CD14-positive monocyte (primary cell): Measurements from ENCODE around the gene ELAPOR1. TPM values are rescaled to one million over a fixed set of nuclear protein-coding genes. Genes with fewer than 3 reads are reported as not detected.

Source experiments
- DNase-seq, 3 donors: peaks; one replicate each; pipeline ENCODE4 v3.0.0-alpha.2; 2011 to 2022
- H2AFZ ChIP-seq: 2 replicates; pipeline ENCODE4 v1.6.0; 2012; ENCODE audit warnings: mild to moderate bottlenecking, low read depth, low read length, inconsistent platforms; ENCODE audit not compliant: insufficient read depth, poor library complexity, severe bottlenecking
- H3K27ac ChIP-seq, 2 donors: 1 replicate in 1 of 2; 2 replicates in 1 of 2; pipeline ENCODE4 v1.5.1; 2012 to 2013; ENCODE audit warnings: low read length in 2 of 2, control low read depth in 1 of 2, inconsistent platforms in 1 of 2, low read depth in 1 of 2, mild to moderate bottlenecking in 1 of 2
- H3K27me3 ChIP-seq, 2 donors: one replicate each; pipeline versions ENCODE4 v1.6.0 to v1.6.1; 2011 to 2013; ENCODE audit warnings: low read length in 2 of 2; ENCODE audit not compliant: control insufficient read depth in 2 of 2, insufficient read depth in 2 of 2
- H3K36me3 ChIP-seq, 2 donors: replicated peaks in 1 of 2; 1 replicate in 1 of 2; 2 replicates in 1 of 2; pipeline versions ENCODE4 v1.5.1 to v1.6.1; 2012 to 2013; ENCODE audit warnings: low read length in 2 of 2, control low read depth in 1 of 2, inconsistent platforms in 1 of 2, mild to moderate bottlenecking in 1 of 2; ENCODE audit not compliant: insufficient read depth in 2 of 2, control insufficient read depth in 1 of 2
- H3K4me1 ChIP-seq, 2 donors: 1 replicate in 1 of 2; 2 replicates in 1 of 2; pipeline versions ENCODE4 v1.5.1 to v1.6.1; 2012 to 2013; ENCODE audit warnings: low read length in 2 of 2, control low read depth in 1 of 2, inconsistent platforms in 1 of 2, mild to moderate bottlenecking in 1 of 2, moderate library complexity in 1 of 2; ENCODE audit not compliant: insufficient read depth in 2 of 2, control insufficient read depth in 1 of 2
- H3K4me2 ChIP-seq: replicated peaks from 2 replicates; pipeline ENCODE3; 2012; ENCODE audit warnings: low read length, moderate library complexity, mild to moderate bottlenecking; ENCODE audit not compliant: poor library complexity, severe bottlenecking; ENCODE audit errors: extremely low read depth
- H3K4me3 ChIP-seq, 3 experiments: fragments of 200-600 bp in 1 of 3; sonication (generic) in 1 of 3; replicated peaks in 1 of 3; 1 replicate in 2 of 3; 2 replicates in 1 of 3; pipeline ENCODE4 v1.5.1; 2011 to 2013; ENCODE audit warnings: low read length in 3 of 3, mild to moderate bottlenecking in 3 of 3, control low read depth in 2 of 3, low read depth in 2 of 3, inconsistent platforms in 1 of 3, moderate library complexity in 1 of 3
- H3K79me2 ChIP-seq: 2 replicates; pipeline ENCODE4 v1.6.0; 2012; ENCODE audit warnings: mild to moderate bottlenecking, control low read depth, inconsistent platforms, low read length, moderate library complexity; ENCODE audit not compliant: insufficient read depth
- H3K9ac ChIP-seq: 2 replicates; pipeline ENCODE4 v1.6.0; 2017; ENCODE audit warnings: low read length, mild to moderate bottlenecking; ENCODE audit not compliant: insufficient read depth, poor library complexity, severe bottlenecking
- H3K9me3 ChIP-seq, 2 donors: replicated peaks in 1 of 2; 1 replicate in 1 of 2; 2 replicates in 1 of 2; pipeline versions ENCODE4 v1.5.1 to v1.6.1; 2012 to 2013; ENCODE audit warnings: low read length in 2 of 2, control low read depth in 1 of 2; ENCODE audit not compliant: control insufficient read depth in 1 of 2, insufficient read depth in 1 of 2
- H4K20me1 ChIP-seq: 2 replicates; pipeline ENCODE4 v1.6.0; 2012; ENCODE audit warnings: mild to moderate bottlenecking, low read length, control low read depth, moderate library complexity; ENCODE audit not compliant: insufficient read depth
- H3K27ac Mint-ChIP-seq, 7 donors: one replicate each; pipeline ENCODE4 v1.8.0; 2020; ENCODE audit warnings: mild to moderate bottlenecking in 7 of 7, mixed read lengths in 7 of 7, moderate library complexity in 6 of 7, inconsistent platforms in 2 of 7
- H3K27me3 Mint-ChIP-seq, 3 donors: one replicate each; pipeline ENCODE4 v1.8.0; 2021 to 2022; ENCODE audit warnings: low read depth in 3 of 3, mild to moderate bottlenecking in 3 of 3, mixed read lengths in 3 of 3, moderate library complexity in 3 of 3, inconsistent platforms in 1 of 3
- H3K36me3 Mint-ChIP-seq, 2 donors: one replicate each; pipeline ENCODE4 v1.8.0; 2020; ENCODE audit warnings: mixed read lengths in 2 of 2, inconsistent platforms in 1 of 2, mild to moderate bottlenecking in 1 of 2
- H3K4me1 Mint-ChIP-seq: one replicate; pipeline ENCODE4 v1.8.0; 2020; ENCODE audit warnings: mild to moderate bottlenecking, mixed read lengths
- H3K4me3 Mint-ChIP-seq, 2 donors: one replicate each; pipeline ENCODE4 v1.8.0; 2020; ENCODE audit warnings: mild to moderate bottlenecking in 2 of 2, mixed read lengths in 2 of 2, moderate library complexity in 1 of 2
- H3K9me3 Mint-ChIP-seq, 7 donors: one replicate each; pipeline ENCODE4 v1.8.0; 2020 to 2022; ENCODE audit warnings: mixed read lengths in 7 of 7, mild to moderate bottlenecking in 6 of 7, moderate library complexity in 6 of 7, inconsistent platforms in 2 of 7
- CTCF ChIP-seq: fragments of 200-600 bp; IDR thresholded peaks from one replicate; pipeline ENCODE4 v1.8.0; 2022; ENCODE audit warnings: antibody characterized with exemption, mild to moderate bottlenecking
- WGBS: methylation state at CpG from one replicate; pipeline ENCODE4 v1.1.5; 2013; ENCODE audit warnings: missing lambda C conversion rate; ENCODE audit not compliant: insufficient coverage; 5-methylcytosine and 5-hydroxymethylcytosine counted together
- intact Hi-C, 2 donors: fragments of 100-400 bp; cut with micrococcal nuclease; formaldehyde crosslinking; loops; one replicate each; pipeline versions ENCODE4 v1.15.0 to v1.15.1; 2023
- polyA plus RNA-seq, 3 donors: library from polyadenylated mRNA; depleted of rRNA in 1 of 3; unstranded in 2 of 3; stranded (reverse) in 1 of 3; fragments of 300-500 nt in 2 of 3; fragments of >200 nt in 1 of 3; fragmentation: Illumina TruSeq in 2 of 3; gene quantifications; 1 replicate in 2 of 3; 2 replicates in 1 of 3; pipeline ENCODE4 v1.2.3, GENCODE V29; 2012 to 2021

Gene ELAPOR1
- polyA plus RNA-seq, 3 donors, result 0.12 TPM; not detected in 2

DNA sequence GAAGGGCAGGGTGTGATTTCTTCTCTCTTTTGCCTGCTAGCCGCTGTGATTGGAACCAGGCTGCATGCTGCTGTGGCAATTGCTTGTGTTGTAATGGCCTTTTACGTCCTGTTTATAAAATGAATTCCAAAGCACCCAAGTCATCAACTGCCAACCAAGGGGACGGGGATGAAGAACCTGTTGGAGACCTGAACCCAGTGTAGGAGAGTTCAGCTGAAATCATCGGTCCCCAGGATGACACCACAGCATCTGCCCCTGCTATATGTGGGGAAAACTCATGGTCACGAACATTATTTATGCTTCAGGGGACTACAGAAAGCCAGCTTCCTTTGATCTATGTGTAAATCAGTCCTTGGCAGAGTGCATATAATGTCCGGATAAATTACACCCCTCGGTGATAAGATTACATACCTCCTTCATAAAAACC lies 19.5 kb upstream of the ELAPOR1 start:
- no peak overlapping the region for H3K9ac ChIP-seq
- peak overlapping the region in 1 of 2 donors; percentile 43 for H3K27ac ChIP-seq
- no peak for DNase-seq
- no peaks in the 10 kb centered on the region for H3K9me3 ChIP-seq
- intact Hi-C loops, result loop anchor here in 1 of 2 donors (5.0 kb wide), 1 partner anchor 52 kb away; the partner anchor contains the start of gene WDR47
- H3K4me3 Mint-ChIP-seq, result no peak overlapping the region
- peaks cover 0 to 5% (median 0%) of the 10 kb centered on the region in 7 donors for H3K9me3 Mint-ChIP-seq
- H3K79me2 ChIP-seq, result peaks cover 63% of the 10 kb centered on the region
- H3K36me3 Mint-ChIP-seq, result peaks cover 41 to 49% of the 10 kb centered on the region in 2 donors
- no peak overlapping the region for H3K4me2 ChIP-seq
- H4K20me1 ChIP-seq, result peaks cover 14% of the 10 kb centered on the region
- H3K36me3 ChIP-seq, result peaks cover 36 to 44% of the 10 kb centered on the region in 2 donors
- H3K4me1 ChIP-seq, result peaks cover 25 to 31% of the 10 kb centered on the region in 2 donors
- no peak for TF ChIP-seq CTCF
- 100% methylated on average over 2 of the region's 7 CpGs for WGBS
- peaks cover 32% of the 10 kb centered on the region for H3K4me1 Mint-ChIP-seq
- no peak overlapping the region for H2AFZ ChIP-seq
- peak overlapping the region in 4 of 7 donors; percentile 36 to 68 (median 40) for H3K27ac Mint-ChIP-seq
- no peak overlapping the region for H3K4me3 ChIP-seq
- no peaks in the 10 kb centered on the region for H3K27me3 Mint-ChIP-seq
- H3K27me3 ChIP-seq, result no peaks in the 10 kb centered on the region

DNA sequence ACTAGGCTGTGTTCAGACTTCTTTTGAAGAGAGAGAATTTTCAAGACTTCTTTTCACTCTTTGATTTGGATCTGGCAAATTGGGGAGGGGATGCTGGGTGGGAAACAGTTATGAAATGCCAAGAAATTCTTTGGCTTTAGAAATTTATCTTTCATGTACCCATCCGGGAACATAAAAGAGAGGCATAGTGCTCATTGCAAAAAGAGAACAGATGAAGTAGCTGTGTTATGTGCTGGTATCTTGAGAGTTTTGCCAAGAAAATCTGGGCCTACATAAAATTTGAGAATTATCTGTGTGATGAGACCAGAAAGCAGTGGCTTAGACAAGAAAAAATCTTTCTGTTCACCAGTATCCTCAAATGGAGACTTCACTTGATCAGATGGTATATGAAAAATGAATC lies 19.0 kb upstream of the ELAPOR1 start:
- Histone ChIP-seq H3K4me3 (no peak overlapping the region), H3K4me1 (peaks cover 24 to 31% of the 10 kb centered on the region in 2 donors), H3K79me2 (peaks cover 64% of the 10 kb centered on the region), H3K9ac (no peak overlapping the region), H2AFZ (no peak overlapping the region), H3K36me3 (peaks cover 36 to 44% of the 10 kb centered on the region in 2 donors), H3K27me3 (no peaks in the 10 kb centered on the region), H3K4me2 (no peak overlapping the region), H3K9me3 (no peaks in the 10 kb centered on the region), H3K27ac (peak overlapping the region in 1 of 2 donors; percentile 43), H4K20me1 (peaks cover 14% of the 10 kb centered on the region)
- intact Hi-C loops, result loop anchor here (5.0 kb wide), 2 partner anchors 53 to 348 kb away; partner anchors contain the start of genes WDR47 (in 2 of the 2) and STXBP3 (in 1 of the 2)
- TF ChIP-seq CTCF, result no peak
- Mint-ChIP-seq H3K4me1 (peaks cover 29% of the 10 kb centered on the region), H3K27me3 (no peaks in the 10 kb centered on the region), H3K27ac (peak overlapping the region in 2 of 7 donors; percentile 7 to 43), H3K9me3 (peaks cover 0 to 4% (median 0%) of the 10 kb centered on the region in 7 donors), H3K4me3 (no peak overlapping the region), H3K36me3 (peaks cover 41 to 47% of the 10 kb centered on the region in 2 donors)
- 100% methylated on average over 1 of the region's 1 CpG for WGBS
- no peak for DNase-seq
